GM23248 (cell line): ENCODE data around the gene HLX.

Experiments used
- EZH2 ChIP-seq: fragments of 200-600 bp; sonication (generic); IDR thresholded peaks from 2 replicates; pipeline ENCODE4 v1.6.1; 2018; ENCODE audit warnings: antibody characterized with exemption, mild to moderate bottlenecking; ENCODE audit not compliant: insufficient read depth, poor library complexity, severe bottlenecking
- EZH2phosphoT487 ChIP-seq: fragments of 200-600 bp; sonication (generic); IDR thresholded peaks from 2 replicates; pipeline ENCODE4 v1.6.1; 2018; ENCODE audit warnings: antibody characterized with exemption, moderate library complexity, mild to moderate bottlenecking, low read depth; ENCODE audit not compliant: insufficient read depth

GRCh38 chr1:220887520-220888416 lies 8.5 kb downstream of the HLX start:
- TF ChIP-seq EZH2 (no peak), EZH2phosphoT487 (no peak)
